Measurements from ENCODE around the gene TWSG1.

DNA sequence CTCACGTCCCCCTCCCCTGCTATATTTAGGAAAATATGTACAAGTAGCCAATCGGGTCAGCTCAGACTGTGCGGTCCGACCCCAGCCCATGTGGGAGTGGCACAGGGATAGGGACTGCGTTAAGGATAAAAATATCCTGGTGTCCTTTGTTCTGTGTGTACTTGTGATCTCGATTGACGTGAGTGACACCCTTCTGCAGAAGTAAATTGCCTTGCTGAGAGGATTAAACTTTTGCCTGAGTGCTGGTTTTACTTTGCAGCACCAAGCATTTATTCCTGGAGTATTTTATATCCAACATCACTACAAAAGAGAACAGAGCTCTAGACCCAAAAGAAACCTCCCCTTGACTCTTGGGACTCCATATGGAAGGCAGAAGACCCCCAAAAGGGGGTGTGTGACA is 112.8 kb downstream of the TWSG1 start:
- no peak for TF ChIP-seq POLR2AphosphoS5 (IDR thresholded peaks at IDR 0.05; ENCODE audit: low read length)
- TF ChIP-seq, protein P1, sequence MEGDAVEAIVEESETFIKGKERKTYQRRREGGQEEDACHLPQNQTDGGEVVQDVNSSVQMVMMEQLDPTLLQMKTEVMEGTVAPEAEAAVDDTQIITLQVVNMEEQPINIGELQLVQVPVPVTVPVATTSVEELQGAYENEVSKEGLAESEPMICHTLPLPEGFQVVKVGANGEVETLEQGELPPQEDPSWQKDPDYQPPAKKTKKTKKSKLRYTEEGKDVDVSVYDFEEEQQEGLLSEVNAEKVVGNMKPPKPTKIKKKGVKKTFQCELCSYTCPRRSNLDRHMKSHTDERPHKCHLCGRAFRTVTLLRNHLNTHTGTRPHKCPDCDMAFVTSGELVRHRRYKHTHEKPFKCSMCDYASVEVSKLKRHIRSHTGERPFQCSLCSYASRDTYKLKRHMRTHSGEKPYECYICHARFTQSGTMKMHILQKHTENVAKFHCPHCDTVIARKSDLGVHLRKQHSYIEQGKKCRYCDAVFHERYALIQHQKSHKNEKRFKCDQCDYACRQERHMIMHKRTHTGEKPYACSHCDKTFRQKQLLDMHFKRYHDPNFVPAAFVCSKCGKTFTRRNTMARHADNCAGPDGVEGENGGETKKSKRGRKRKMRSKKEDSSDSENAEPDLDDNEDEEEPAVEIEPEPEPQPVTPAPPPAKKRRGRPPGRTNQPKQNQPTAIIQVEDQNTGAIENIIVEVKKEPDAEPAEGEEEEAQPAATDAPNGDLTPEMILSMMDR (IDR thresholded peaks at IDR 0.05 in 2 of 3, conservative IDR thresholded peaks at IDR 0.05 in 1 of 3; ENCODE audit: control insufficient read depth in 2 of 3, extremely low read depth in 1 of 3, insufficient read depth in 1 of 3, low read depth in 3 of 3, low read length in 3 of 3) = no peak
- TF ChIP-seq EZH2 (IDR thresholded peaks at IDR 0.05; ENCODE audit: borderline replicate concordance, control insufficient read depth, low read depth, low read length) = no peak
- TF ChIP-seq CBFB (IDR thresholded peaks at IDR 0.05; ENCODE audit: low read depth) = no peak
- TF ChIP-seq CREB1 (IDR thresholded peaks at IDR 0.05; ENCODE audit: low read depth) = no peak
- TF ChIP-seq TBL1XR1 (IDR thresholded peaks at IDR 0.05; ENCODE audit: low read depth, low read length) = no peak
- TF ChIP-seq SIX5 (IDR thresholded peaks at IDR 0.05; ENCODE audit: low read depth, low read length, severe bottlenecking) = no peak
